IPS-20b (cell line): ENCODE data around the gene TMEM158.

ENCODE experiments used
- H3K27ac ChIP-seq: one replicate; pipeline ENCODE4 v1.5.1; 2013; ENCODE audit warnings: low read length
- H3K27me3 ChIP-seq: 2 replicates; pipeline ENCODE4 v1.6.1; 2013; ENCODE audit warnings: mild to moderate bottlenecking, low read length, inconsistent platforms; ENCODE audit not compliant: insufficient read depth
- H3K36me3 ChIP-seq: 2 replicates; pipeline ENCODE4 v1.6.1; 2013; ENCODE audit warnings: low read depth, mild to moderate bottlenecking, inconsistent platforms, low read length, moderate library complexity; ENCODE audit not compliant: insufficient read depth
- H3K4me1 ChIP-seq: 2 replicates; pipeline ENCODE4 v1.6.1; 2013; ENCODE audit warnings: mild to moderate bottlenecking, control low read depth, inconsistent platforms, low read length, moderate library complexity; ENCODE audit not compliant: insufficient read depth
- H3K4me3 ChIP-seq: 2 replicates; pipeline ENCODE4 v1.5.1; 2013; ENCODE audit warnings: mild to moderate bottlenecking, low read length, inconsistent platforms
- H3K9ac ChIP-seq: 2 replicates; pipeline ENCODE4 v1.6.1; 2013; ENCODE audit warnings: low read depth, mild to moderate bottlenecking, inconsistent platforms, low read length, moderate library complexity
- H3K9me3 ChIP-seq: 2 replicates; pipeline ENCODE4 v1.6.1; 2013; ENCODE audit warnings: mild to moderate bottlenecking, low read depth, low read length, inconsistent platforms; ENCODE audit not compliant: insufficient read depth

The TMEM158 gene

DNA sequence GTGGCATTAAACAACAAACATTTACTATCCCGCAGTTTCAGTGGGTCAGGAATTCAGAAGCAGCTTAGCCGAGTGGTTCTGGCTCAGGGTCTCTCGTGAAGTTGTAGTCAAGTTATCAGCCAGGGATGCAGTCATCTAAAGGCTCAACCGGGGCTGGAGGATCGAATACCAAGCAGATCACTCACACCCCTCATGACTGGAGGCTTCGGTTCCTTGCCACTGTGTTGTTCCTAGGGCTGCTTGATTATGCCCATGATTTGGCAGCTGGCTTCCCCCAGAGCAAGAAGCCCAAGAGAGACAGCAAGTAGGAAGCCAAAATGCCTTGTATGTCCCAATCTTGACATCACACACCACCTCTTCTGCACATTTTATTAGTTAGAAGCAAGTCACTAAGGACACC, 46.0 kb downstream of the TMEM158 start:
- Histone ChIP-seq H3K27ac (no peak overlapping the region), H3K9me3 (no peaks in the 10 kb centered on the region), H3K27me3 (no peaks in the 10 kb centered on the region), H3K4me3 (no peak overlapping the region), H3K9ac (no peak overlapping the region), H3K4me1 (peaks cover 7% of the 10 kb centered on the region), H3K36me3 (no peaks in the 10 kb centered on the region)

GRCh38 chr3:45179163-45179562, 46.9 kb downstream of the TMEM158 start:
- Histone ChIP-seq H3K4me1 (peaks cover 7% of the 10 kb centered on the region), H3K9me3 (no peaks in the 10 kb centered on the region), H3K27ac (no peak overlapping the region), H3K4me3 (no peak overlapping the region), H3K9ac (no peak overlapping the region), H3K27me3 (no peaks in the 10 kb centered on the region), H3K36me3 (no peaks in the 10 kb centered on the region)

DNA sequence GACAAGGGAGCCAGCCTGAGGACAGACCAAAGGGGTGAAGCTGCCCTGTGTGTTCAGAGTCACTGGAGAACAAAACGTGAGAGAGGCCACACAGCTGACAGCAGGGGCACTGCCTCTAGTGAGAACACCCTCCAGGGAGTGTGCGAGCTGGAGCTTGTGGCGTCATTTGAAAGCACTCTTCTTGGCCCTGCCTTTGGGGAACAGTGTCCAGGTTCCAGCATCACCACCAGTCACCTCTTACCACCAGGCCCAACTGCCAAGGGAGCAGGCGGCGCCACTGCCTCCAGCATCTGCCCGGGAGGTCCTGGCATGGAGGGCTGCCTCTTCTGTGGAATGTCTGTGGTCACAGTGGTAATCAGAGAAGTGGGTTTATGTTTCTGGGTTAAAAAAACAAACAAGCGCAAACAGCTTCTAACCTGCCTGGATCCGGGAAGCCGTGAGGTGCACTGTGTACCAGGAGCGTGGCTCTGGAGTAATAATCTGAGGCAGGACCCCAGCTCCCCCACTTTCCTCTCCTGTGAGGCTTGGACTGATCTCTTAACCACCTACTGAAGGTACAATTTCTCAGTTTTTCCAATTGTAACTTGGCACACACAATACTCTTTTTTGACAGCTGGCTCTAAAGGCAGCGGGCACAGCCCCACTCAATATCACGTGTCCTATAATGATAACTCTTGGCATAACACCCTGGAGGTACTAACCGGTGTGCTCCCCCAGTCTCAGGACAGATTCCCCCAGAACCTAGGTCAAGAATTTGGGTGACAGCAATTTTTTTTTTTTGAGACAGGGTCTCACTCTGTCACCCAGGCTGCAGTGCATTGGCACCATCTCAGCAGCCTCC, 47.7 kb downstream of the TMEM158 start:
- Histone ChIP-seq H3K27me3 (no peaks in the 10 kb centered on the region), H3K9ac (no peak overlapping the region), H3K4me1 (peaks cover 7% of the 10 kb centered on the region), H3K4me3 (no peak overlapping the region), H3K9me3 (no peaks in the 10 kb centered on the region), H3K36me3 (no peaks in the 10 kb centered on the region), H3K27ac (no peak overlapping the region)

GRCh38 chr3:45176912-45177311, 49.2 kb downstream of the TMEM158 start:
- no peak overlapping the region for H3K4me3 ChIP-seq
- no peak overlapping the region for H3K9ac ChIP-seq
- no peaks in the 10 kb centered on the region for H3K4me1 ChIP-seq
- no peaks in the 10 kb centered on the region for H3K36me3 ChIP-seq
- H3K9me3 ChIP-seq: no peaks in the 10 kb centered on the region
- no peak overlapping the region for H3K27ac ChIP-seq
- H3K27me3 ChIP-seq: no peaks in the 10 kb centered on the region
